HG03571 (cell line): Measurements from ENCODE around the gene OSER1.
"Not testable (repeated sequence)": the region's sequence is repeated elsewhere in the genome, so short reads cannot be mapped to it uniquely, and the experiment has no call there.

ENCODE experiments used
- ATAC-seq: cut with Tn5 transposase; IDR thresholded peaks from one replicate; pipeline ENCODE4 v1.9.1; 2021; ENCODE audit not compliant: unreplicated experiment

OSER1 gene

DNA sequence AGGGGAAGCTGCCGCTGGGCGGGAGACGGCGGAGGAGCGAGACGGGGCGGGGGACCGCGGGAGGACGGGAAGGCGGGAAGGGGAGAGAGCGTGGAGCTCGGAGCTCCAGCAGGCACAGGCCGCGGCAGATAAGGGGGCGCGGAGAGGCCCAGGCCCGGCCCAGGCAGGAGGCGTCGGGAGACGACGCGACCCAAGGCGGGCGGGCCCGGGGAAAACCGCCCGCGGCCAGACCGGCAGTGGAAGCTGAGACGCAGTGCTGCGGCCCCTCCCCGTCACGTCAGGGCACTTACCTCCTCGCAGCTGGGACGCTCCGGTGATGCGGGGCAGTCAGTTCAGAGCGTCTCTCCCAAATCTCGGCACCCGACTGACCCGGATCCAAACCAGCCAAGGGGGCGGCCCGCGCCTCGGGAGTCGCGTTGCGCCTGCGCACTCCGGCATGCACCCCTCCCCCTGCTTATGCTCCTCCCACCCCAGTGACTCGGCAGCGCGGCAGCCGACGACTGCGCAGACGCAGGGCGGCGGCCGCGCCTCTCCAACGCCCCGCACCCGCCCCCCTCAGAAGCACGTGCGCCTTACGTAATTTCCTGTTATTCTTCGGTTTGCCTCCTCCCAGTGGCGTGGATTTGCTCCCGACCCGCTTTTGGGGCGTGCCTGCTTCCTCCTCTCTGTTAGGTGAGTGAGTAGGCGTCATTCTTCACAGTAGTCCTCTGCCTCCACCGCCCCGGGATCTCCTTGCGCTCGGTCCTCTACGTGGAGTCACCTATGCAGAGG, at the start of gene OSER1:
Gene OSER1 (minus strand): TSS at position 366 of the 771 bp plus-strand sequence. CDS start 3,814 bp downstream, outside the sequence.
- ATAC-seq: peak; percentile 71

DNA sequence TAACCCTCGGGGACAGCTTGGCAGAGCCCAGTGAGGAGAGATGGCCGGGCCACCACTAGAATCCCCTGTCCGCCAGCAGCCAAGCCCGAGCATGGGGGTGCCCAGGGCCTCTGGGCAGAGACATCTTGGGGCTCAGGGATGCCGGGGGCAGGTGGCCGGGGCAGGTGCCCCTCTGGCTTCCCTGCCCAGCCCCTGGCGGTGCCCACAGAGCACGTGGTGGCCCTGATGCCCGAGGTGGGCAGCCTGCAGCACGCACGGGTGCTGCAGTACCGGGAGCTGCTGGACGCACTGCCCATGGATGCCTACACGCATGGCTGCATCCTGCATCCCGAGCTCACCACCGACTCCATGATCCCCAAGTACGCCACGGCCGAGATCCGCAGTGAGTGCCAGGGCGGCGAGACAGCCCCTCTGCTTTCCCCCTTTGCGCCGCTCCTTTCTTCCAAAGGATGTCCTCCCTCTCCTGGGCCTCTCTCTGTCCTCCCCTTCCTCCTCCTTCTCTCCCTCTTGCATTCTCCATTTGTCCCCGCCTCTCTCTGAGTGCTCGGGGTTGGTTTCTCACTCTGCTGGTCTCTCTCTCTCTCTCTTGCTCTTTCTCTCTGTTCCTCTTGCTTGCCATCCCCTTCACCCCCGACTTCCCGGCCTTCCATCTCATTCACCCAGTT, 47.8 kb upstream of the OSER1 start:
- no peak for ATAC-seq

DNA sequence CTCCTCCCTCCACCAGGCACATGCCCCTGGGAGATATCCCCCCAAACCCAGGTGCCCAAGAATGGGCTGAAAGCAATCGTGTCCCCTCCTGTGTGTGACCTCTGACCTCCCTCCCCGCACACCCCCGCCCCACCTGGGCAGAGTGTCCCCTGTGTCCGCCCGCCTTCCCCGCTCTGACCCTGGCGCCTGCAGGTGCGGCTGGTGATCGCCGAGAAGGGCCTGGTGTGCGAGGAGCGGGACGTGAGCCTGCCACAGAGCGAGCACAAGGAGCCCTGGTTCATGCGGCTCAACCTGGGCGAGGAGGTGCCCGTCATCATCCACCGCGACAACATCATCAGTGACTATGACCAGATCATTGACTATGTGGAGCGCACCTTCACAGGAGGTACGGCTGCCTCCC, 46.4 kb upstream of the OSER1 start:
- no peak for ATAC-seq

DNA sequence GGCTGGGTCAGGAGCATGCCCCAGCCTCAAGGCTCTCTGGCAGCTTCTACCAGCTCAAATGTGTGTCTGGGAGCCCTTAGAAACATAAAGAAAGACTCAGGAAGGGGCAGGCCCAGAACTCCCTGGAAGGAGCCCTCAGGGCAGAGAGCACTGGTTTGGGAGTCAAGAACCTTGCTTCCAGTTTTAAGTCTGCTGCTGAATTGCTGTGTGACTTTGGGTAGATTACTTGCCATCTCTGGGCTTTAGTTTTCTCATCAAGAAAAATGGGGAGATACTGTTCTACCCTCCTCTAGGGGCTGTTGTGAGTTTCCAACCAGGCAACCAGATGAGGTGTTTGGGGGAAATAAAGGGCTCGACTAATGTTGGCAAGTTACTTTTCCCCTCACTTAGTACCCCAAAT, 45.4 kb upstream of the OSER1 start:
- no peak for ATAC-seq

DNA sequence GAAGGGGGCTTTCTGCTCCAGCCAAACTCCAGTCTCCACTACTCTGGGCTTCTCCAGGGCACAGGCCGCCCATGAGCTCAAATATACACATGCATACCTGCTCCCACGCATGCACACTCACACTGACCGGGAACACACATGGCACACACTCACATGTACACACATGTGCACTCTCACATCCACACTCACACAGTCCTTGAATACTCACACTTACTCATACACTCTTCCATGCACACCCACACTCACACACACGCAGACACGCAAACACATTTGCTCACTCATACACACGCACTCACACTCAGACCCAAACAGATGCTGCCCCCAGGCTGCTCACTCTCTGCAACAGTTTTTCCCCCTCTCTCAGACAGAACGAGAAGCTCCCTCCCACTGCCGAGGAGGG, 43.5 kb upstream of the OSER1 start:
- no peak for ATAC-seq

DNA sequence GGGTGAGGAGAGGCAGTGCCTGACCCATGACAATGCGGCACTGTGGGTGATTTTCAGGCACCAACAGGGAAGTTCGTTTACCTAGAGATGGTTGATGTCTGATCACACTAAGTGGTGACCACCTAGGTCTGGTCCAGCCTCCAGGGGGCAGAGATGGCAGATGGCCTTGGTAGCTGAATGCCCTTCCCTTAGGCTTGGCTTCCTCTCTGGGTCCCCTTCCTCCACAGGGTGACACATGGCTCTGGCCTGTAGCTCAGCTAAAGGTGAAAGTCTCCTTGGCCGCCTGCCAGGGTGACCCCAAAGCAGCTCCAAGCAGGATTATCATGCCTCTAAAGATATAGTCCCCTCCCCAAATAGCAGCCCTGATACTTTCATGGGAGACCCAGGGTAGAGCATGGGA, 43.0 kb upstream of the OSER1 start:
- no peak for ATAC-seq

DNA sequence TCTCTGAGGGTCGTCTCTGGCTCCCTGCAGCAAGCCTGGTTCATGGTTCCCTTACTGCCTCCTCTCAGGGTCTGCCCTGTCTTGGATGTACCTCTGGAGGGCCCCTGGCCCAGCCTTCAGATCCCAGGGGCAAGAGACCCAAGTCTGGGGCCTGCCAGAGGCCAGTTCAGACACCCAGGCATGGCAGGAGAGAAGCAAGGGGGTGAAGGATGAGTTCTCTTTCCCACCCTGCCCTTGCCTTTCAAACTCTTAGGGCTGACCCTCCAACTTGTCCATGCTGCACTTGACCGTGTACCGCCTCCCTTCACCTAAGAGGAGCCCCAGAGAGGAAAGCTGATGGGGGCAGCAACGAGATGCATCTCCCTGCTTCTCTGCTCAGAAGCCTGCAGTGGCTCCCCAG, 40.7 kb upstream of the OSER1 start:
- ATAC-seq: no peak

DNA sequence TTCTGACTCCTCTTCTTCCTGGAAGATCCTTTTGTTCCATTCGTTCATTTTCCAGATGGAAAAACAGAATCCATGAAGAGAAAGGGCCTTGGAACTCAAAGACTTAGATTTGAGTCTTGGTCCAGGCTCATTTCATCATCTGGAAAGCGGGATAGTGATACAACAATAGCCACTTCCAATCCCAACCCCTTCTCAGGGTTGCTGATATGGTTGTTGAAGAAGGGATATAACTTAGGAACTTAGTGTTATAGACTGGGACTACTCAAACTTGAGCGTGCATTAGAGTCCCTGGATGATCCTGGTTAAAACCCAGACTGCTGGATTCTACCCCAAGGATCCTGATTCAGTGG, 37.8 kb upstream of the OSER1 start:
- ATAC-seq: no peak

DNA sequence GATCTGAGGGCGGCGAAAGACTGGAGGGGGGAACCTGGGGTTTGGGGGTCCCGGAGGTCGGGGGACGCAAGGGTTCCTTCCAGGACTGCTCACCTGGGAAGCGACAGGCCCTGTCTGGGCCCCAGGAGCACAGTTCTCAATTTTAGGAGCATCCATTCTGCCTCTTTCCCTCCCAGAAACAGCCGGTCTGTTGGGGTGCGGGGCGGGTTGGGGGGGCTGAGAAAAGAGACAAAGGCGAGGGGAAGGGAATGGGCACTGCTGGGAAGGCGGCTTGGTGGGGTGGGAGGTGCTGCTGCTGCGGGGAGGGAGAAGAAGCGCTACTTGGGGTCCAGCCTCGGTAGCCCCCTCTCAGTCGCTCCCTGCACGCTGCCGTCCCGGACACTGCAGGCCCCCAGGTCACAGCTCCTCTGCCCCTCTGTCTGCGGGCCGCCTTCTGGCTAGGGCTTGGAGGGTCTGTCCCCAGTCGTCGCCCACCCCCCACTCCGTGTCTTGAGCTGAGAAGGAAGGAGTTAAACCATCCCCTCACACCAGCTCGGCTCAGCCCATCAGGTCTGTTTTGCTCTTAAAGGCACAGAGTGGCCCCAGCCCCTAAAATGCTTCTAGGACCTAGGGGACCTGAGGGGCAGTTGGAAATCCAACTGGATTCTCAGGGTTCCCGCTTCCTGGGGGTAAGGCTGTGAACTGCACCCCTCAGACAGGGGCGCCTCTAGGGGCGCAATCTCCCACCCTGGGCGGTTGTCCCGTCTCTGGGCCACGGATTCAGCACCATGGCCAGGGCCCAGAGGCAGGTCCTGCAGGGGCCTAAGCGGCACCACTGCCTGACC, 37.2 kb upstream of the OSER1 start:
- ATAC-seq: no peak

DNA sequence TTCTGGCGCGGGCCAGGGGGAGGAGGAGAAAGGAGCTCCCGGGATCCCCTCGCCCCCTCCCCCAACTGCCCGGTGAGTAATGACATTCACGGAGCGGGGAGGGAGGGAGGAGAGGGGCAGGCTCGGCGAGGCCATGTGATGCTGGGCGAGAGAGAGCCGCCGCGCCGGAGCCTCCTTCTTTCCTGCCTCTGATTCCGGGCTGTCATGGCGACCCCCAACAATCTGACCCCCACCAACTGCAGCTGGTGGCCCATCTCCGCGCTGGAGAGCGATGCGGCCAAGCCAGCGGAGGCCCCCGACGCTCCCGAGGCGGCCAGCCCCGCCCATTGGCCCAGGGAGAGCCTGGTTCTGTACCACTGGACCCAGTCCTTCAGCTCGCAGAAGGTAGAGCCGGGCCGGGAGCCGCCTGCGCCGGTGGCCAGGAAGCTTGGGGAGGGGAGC, 36.6 kb upstream of the OSER1 start, which contains the start of gene GDAP1L1:
Gene GDAP1L1 (plus strand): TSS at position 178 of the 441 bp plus-strand sequence. CDS start 27 bp downstream, at position 205.
- no peak for ATAC-seq

DNA sequence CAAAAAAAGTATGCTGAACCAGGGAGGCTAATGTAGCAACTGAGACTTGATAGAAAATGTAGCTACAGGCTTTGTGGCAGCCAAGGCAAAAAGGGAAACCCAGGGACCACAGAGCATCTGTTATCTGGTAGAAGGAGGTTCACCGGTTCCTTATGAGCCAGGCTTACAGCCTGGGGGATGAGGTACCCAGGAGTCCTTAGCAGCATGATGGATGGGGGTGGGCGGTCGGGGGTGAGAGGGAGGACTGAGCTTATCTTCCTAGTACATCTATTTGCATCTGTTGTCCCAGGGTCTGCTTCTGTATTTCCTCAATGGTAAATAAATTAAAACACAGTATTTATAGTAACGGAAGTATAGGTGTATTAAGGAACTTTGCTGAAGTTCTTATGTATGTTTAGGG, 35.4 kb upstream of the OSER1 start:
- ATAC-seq: no peak

DNA sequence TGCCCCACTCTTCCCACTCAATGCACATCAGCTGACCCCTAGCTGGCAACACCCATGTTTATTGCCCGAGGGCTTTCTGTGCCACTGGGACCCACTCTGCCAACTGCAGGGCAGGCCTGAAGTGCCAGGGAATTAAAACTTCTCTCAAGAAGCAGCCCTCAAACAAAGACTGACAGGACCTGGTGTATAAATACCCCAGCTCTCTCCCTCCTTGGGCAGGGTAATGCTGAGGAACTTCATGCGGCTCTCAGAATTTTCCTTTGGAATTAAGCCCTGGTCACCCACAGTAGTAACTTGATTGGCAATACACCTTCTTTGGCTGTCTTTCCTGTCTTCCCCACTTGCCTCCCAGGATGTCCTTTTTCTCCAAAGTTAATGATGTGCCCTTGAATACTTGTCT, 31.2 kb upstream of the OSER1 start:
- ATAC-seq: no peak

DNA sequence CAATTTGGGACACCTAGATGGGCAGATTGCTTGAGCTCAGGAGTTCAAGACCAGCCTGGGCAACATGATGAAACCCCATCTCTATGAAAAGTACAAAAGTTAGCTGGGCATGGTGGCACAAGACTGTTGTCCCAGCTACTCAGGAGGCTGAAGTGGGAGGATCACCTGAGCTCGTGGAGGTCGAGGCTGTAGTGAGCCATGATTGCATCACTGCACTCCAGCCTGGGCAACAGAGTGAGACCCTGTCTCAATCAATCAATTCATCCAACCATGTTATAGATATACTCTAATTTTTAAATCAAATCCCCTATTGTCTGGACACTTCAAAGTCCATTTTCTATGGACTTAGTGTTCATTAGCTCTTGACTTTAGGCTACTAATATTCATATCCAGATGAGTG, 26.3 kb upstream of the OSER1 start:
- not testable (repeated sequence) for ATAC-seq

DNA sequence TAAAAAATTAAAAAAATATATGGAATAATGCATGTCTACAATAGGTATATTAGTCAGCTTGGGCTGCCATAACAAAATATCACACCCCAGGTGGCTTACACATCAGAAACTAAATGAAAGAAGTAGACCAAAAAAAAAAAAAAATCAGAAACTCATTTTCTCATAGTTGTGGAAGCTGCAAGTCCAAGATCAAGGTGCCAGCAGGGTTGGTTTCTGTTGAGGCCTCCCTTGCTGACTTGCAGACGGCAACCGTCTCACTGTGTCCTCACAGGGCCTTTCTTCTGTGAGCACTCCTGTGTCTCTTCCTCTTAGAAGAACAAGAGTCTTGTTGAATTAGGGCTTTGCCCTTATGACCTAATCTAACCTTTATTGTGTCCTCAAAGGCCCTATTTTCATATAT, 25.1 kb upstream of the OSER1 start:
- ATAC-seq: no peak

DNA sequence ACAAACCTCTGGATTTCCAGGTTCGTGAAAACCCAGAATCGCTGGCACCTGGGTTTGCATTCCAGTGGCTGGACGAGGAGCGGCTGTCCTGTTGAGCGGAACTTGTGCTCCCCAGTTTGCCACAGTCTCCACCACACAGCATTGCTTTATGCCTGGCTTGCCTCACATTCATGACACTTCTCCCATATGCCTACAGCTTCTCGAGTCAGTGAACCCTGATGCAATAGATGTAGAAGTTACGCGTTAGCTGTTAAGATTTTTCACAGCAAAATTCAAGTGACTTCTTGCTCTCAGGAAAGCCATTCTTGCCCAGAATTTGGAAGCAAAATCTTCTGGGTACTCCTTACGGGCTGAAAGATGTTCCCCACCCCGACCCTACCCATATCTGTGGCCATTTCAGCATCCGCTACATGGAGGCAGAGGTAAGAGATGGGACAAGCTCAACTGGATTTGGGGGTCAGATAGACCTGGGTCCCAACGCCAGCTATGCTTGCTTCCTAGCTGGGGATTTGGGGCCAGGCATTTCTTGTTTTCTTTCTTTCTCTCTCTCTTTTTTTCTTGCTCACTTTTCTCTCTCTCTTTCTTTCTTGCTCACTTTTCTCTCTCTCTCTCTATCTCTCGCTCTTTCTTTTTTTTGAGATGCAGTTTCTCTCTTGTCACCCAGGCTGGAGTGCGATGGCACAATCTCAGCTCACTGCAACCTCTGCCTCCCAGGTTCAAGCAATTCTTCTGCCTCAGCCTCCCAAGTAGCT, 24.2 kb upstream of the OSER1 start:
- no peak for ATAC-seq

DNA sequence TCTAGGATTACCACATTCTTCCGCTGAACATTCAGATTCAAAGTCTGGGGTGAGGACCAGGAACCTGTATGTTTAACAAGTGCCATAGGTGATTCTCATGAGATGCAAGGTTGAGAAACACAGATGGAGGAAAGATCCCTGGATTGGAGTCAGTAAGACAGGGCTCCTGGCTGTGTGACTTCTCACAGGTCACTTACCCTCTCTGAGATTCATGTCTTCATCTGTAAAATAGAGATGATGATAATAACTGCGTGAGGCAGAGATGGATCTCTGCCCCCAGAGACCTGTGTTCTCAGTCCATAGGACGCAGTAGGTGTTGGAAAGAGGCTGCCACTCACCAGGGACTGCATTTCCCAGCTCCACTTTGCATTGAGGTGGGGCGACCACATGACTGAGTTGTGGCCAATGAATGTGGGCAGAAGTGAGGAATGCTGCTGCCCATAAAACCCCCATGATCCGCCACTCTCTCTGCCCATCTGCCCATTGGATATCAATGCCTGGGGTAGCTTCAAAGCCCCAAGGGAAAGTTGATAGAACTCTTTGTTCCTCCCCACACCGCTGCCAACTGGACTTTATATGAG, 23.0 kb upstream of the OSER1 start:
- no peak for ATAC-seq

DNA sequence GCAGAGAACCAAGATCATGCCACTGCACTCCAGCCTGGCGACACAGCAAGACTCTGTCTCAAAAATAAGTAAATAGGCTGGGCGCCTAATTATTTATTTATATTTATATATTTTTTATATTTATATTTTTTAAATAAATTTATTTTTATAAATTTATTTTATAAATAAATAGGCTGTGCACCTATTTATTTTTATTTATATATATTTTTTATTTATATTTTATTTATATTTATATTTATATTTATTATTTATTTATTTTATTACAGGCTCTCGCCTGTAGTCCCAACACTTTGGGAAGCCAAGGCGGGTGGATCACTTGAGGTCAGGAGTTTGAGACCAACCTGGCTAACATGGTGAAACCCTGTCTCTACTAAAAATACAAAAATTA, 21.9 kb upstream of the OSER1 start:
- not testable (repeated sequence) for ATAC-seq

DNA sequence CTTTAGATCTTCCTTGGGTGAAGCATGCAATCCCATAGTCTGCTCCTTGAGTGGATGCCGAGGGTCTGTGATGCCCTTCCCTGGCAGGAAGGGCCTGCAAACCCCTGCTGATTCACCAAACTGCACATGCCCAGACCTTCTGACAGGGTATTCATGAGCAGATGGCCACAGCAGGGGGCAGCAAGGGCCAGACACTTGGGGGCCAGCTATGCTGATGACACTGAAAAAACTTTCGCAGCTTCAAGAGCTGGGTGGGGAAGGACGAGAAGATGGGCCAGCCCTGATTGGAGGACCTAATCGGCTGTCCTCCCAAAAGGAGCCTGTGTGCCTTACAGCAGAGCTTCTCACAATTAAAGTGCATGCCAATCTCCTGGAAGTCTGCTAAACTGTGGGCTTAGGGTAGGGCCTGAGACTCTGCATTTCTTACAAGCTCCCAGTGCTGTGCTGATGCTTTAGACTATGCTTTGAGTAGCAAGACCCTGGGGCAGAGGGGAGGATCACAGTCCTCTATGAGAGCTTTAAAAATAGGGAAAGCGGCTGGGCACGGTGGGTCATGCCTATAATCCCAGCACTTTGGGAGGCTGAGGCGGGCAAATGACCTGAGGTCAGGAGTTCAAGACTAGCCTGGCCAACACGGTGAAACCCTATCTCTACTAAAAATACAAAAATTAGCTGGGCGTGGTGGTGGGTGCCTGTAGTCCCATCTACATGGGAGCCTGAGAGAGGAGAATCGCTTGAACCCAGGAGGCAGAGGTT, 21.3 kb upstream of the OSER1 start:
- no peak for ATAC-seq

DNA sequence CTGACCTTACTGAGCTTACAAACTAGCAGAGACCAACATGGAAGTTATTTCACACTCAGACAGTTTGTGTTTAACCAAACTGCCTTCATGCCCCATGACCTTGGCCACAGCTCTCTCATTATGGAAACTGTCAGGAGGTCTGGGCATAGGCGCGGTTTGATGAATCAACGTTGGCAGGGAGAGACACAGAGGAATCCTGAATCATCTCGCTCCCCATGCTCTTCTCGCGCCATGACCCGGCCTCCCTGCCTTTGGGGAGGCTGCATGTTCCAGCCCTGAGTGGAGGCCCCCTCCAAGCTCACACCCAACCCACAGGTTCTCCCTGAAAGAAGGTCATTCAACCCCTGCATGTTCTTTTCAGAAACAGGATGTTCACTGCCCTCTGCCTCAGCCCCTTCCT, 20.6 kb upstream of the OSER1 start:
- ATAC-seq: no peak
